Psoas muscle (tissue), 8 donors: ENCODE results near the gene MALRD1. TPM values are rescaled to one million over a fixed set of nuclear protein-coding genes. Genes with fewer than 3 reads are reported as not detected.

Experiments used
- ATAC-seq, 4 donors: fragments of 200-7000 bp; cut with Tn5 transposase; one replicate each; pipeline ENCODE4 v1.9.1; 2020; ENCODE audit warnings: moderate library complexity in 3 of 4, mild to moderate bottlenecking in 2 of 4
- DNase-seq, 2 donors: peaks; one replicate each; pipeline ENCODE4 v3.0.0-alpha.2; 2020
- H3K27ac ChIP-seq: fragments of 200-600 bp; one replicate; pipeline ENCODE4 v1.8.0; 2022
- H3K27me3 ChIP-seq, 3 donors: fragments of 200-600 bp in 1 of 3; one replicate each; pipeline versions ENCODE4 v1.6.1 to v1.8.0; 2013 to 2022; ENCODE audit warnings: low read length in 2 of 3, mild to moderate bottlenecking in 2 of 3, moderate library complexity in 1 of 3; ENCODE audit not compliant: insufficient read depth in 3 of 3
- H3K36me3 ChIP-seq, 2 donors: fragments of 200-600 bp in 1 of 2; one replicate each; pipeline versions ENCODE4 v1.6.1 to v1.8.0; 2013 to 2022; ENCODE audit warnings: low read depth in 1 of 2, mild to moderate bottlenecking in 1 of 2, moderate library complexity in 1 of 2; ENCODE audit not compliant: insufficient read depth in 1 of 2
- H3K4me1 ChIP-seq: fragments of 200-600 bp; one replicate; pipeline ENCODE4 v1.8.0; 2022
- H3K4me3 ChIP-seq: fragments of 200-600 bp; one replicate; pipeline ENCODE4 v1.8.0; 2022; ENCODE audit warnings: mild to moderate bottlenecking
- H3K9me3 ChIP-seq: fragments of 200-600 bp; one replicate; pipeline ENCODE4 v1.8.0; 2022
- CTCF ChIP-seq: fragments of 200-600 bp; IDR thresholded peaks from one replicate; pipeline ENCODE4 v1.8.0; 2022; ENCODE audit warnings: antibody characterized with exemption
- WGBS, 3 donors: extraction: QIAGEN DNeasy Blood & Tissue Kit; methylation state at CpG; one replicate each; pipeline versions ENCODE4 v1.1.6 to v1.1.7; 2013; 5-methylcytosine and 5-hydroxymethylcytosine counted together
- intact Hi-C, 2 donors: fragments of 100-400 bp; cut with DNase I; formaldehyde crosslinking; loops; one replicate each; pipeline versions ENCODE4 v1.11.0 to v1.14.2; 2022
- polyA plus RNA-seq, 3 donors: library from polyadenylated mRNA; stranded (reverse); fragments of 200-250 nt; gene quantifications; one replicate each; pipeline ENCODE4 v1.2.3, GENCODE V29; 2013
- total RNA-seq, 4 donors: library from RNA; stranded (reverse); fragmentation: NEBNext Ultra II Directional in 2 of 4; extraction: Animal tissue kit (Norgen Biotek cat#: 25700) in 2 of 4; gene quantifications; one replicate each; pipeline versions ENCODE4 v1.2.1 to v1.2.4, GENCODE V29; 2021 to 2023
- donor health status: healthy with polysubstance abuse.
- donor health status: DM: no; HTN: no; CAD: no; lungs with moderate emphysema.
- donor health status: Bipolar disorder and iron deficiency.
- donor health status: healthy.
- donor health status: DM: yes; HTN: yes; CAD: no.
- donor health status: DM: no; HTN: no; CAD: no.
- donor health status: DM: no; HTN: no; CAD: no.
- donor health status: DM: yes; HTN: yes; CAD: no.

Gene MALRD1
- total and polyA plus RNA-seq, 7 donors: 0.12 to 0.39 (median 0.27) TPM; not detected in 3

- Histone ChIP-seq H3K36me3 (no peaks in the 10 kb centered on the region), H3K9me3 (no peaks in the 10 kb centered on the region), H3K4me1 (no peaks in the 10 kb centered on the region), H3K27ac (no peak overlapping the region), H3K4me3 (no peak overlapping the region), H3K27me3 (no peaks in the 10 kb centered on the region)
- 31 to 38% (median 36%) methylated on average over 1 of the region's 1 CpG for WGBS, 3 donors
- ATAC-seq (no peak), DNase-seq (no peak)
- no peak for TF ChIP-seq CTCF
- intact Hi-C loops: no loop called here
These were observed 529.2 kb downstream of the MALRD1 start for GRCh38 chr10:19577807-19578206.

GRCh38 chr10:19578571-19578970, 530.0 kb downstream of the MALRD1 start:
- intact Hi-C loops: no loop called here
- 95 to 96% (median 95%) methylated on average over 6 of the region's 6 CpGs for WGBS, 3 donors

GRCh38 chr10:19579761-19580545, 531.4 kb downstream of the MALRD1 start:
- ATAC-seq: no peak
- Histone ChIP-seq H3K4me1 (no peaks in the 10 kb centered on the region), H3K9me3 (no peaks in the 10 kb centered on the region), H3K27me3 (no peaks in the 10 kb centered on the region), H3K36me3 (no peaks in the 10 kb centered on the region), H3K4me3 (no peak overlapping the region), H3K27ac (no peak overlapping the region)
- DNase-seq: no peak
- TF ChIP-seq CTCF: no peak
- WGBS, 3 donors: 73 to 78% (median 75%) methylated on average over 7 of the region's 7 CpGs
- intact Hi-C loops: no loop called here

More at GRCh38 chr10:19578571-19578970, 530.0 kb downstream of the MALRD1 start:
- no peak for TF ChIP-seq CTCF
- H3K27me3 ChIP-seq: no peaks in the 10 kb centered on the region
- no peaks in the 10 kb centered on the region for H3K4me1 ChIP-seq
- no peak overlapping the region for H3K4me3 ChIP-seq
- no peaks in the 10 kb centered on the region for H3K9me3 ChIP-seq
- no peaks in the 10 kb centered on the region for H3K36me3 ChIP-seq
- H3K27ac ChIP-seq: no peak overlapping the region
- DNase-seq (no peak), ATAC-seq (no peak)

- ATAC-seq (no peak), DNase-seq (no peak)
- Histone ChIP-seq H3K9me3 (no peaks in the 10 kb centered on the region), H3K4me3 (no peak overlapping the region), H3K27ac (no peak overlapping the region), H3K4me1 (no peaks in the 10 kb centered on the region), H3K27me3 (no peaks in the 10 kb centered on the region), H3K36me3 (no peaks in the 10 kb centered on the region)
- intact Hi-C loops: no loop called here
- 58 to 77% (median 74%) methylated on average over 1 of the region's 1 CpG for WGBS, 3 donors
- no peak for TF ChIP-seq CTCF
These were observed 532.1 kb downstream of the MALRD1 start for GRCh38 chr10:19580691-19581090.
